HUES64 (cell line): Measurements from ENCODE around the gene NXNL1.

Source experiments
- H3K27ac ChIP-seq: 2 replicates; pipeline ENCODE4 v1.7.0; 2013; ENCODE audit warnings: low read depth, low read length, inconsistent platforms
- H3K27me3 ChIP-seq: 2 replicates; pipeline ENCODE4 v1.6.1; 2013; ENCODE audit warnings: mild to moderate bottlenecking, low read length; ENCODE audit not compliant: insufficient read depth
- H3K36me3 ChIP-seq: 2 replicates; pipeline ENCODE4 v1.6.1; 2013; ENCODE audit warnings: mild to moderate bottlenecking, low read length; ENCODE audit not compliant: insufficient read depth
- H3K4me1 ChIP-seq: 2 replicates; pipeline ENCODE4 v1.6.1; 2013; ENCODE audit warnings: mild to moderate bottlenecking, low read length, moderate library complexity; ENCODE audit not compliant: insufficient read depth
- H3K4me3 ChIP-seq: 2 replicates; pipeline ENCODE4 v1.5.1; 2013; ENCODE audit warnings: mild to moderate bottlenecking, low read length, moderate library complexity
- H3K9ac ChIP-seq: 2 replicates; pipeline ENCODE4 v1.6.1; 2013; ENCODE audit warnings: mild to moderate bottlenecking, low read depth, low read length
- H3K9me3 ChIP-seq: 2 replicates; pipeline ENCODE4 v1.6.1; 2013; ENCODE audit warnings: low read depth, low read length; ENCODE audit not compliant: insufficient read depth
- WGBS: fragments of 150-250, 120-280 bp; methylation state at CpG from one replicate; pipeline ENCODE4 v1.1.7; 2013; ENCODE audit warnings: missing lambda C conversion rate; 5-methylcytosine and 5-hydroxymethylcytosine counted together

NXNL1 gene

DNA sequence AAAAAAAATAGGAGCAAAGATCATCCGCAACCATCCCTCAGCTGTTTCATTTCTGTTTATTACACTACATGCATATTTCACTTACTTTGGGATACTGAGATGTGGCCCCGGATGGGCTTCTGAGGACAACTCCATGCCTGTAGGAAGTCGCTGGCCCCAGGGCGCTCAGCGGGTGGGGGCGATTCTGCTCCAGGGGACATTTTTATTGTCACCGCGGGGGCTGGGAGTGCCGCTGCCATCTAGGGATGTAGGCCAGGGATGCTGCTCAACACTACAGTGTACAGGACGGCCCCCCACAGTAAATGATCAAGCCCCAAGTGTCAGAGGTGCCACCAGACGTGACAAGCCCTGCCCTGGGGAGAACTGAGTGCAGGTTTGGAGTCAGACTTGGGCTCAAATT lies 48.9 kb downstream of the NXNL1 start:
- H3K27me3 ChIP-seq, result no peaks in the 10 kb centered on the region; the same call in 1 of the 2 replicates
- H3K4me1 ChIP-seq, result peaks cover 15% of the 10 kb centered on the region
- H3K9me3 ChIP-seq, result no peaks in the 10 kb centered on the region
- H3K36me3 ChIP-seq, result no peaks in the 10 kb centered on the region
- H3K9ac ChIP-seq, result no peak overlapping the region
- no peak overlapping the region for H3K4me3 ChIP-seq
- 81% methylated on average over 11 of the region's 11 CpGs for WGBS
- no peak overlapping the region for H3K27ac ChIP-seq

DNA sequence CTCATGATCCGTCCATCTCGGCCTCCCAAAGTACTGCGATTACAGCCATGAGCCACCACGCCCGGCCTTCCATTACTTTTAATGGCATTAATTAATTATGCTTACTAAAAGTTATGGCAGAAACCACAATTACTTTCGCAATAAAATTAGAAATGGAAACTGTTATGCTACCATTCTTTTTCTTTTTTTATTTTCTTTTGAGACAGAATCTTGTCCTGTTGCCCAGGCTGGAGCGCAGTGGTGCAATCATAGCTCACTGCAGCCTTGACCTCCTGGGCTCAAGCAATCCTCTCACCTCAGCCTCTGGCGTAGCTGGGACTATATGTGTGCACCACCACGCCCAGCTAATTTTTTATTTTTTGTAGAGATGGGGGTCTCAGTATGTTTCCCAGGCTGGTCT lies 50.7 kb downstream of the NXNL1 start:
- no peak overlapping the region for H3K9ac ChIP-seq
- H3K4me3 ChIP-seq, result no peak overlapping the region
- H3K36me3 ChIP-seq, result no peaks in the 10 kb centered on the region
- H3K4me1 ChIP-seq, result peaks cover 18% of the 10 kb centered on the region
- WGBS, result 94% methylated on average over 9 of the region's 9 CpGs
- no peaks in the 10 kb centered on the region for H3K9me3 ChIP-seq
- H3K27ac ChIP-seq, result no peak overlapping the region
- H3K27me3 ChIP-seq, result no peaks in the 10 kb centered on the region

DNA sequence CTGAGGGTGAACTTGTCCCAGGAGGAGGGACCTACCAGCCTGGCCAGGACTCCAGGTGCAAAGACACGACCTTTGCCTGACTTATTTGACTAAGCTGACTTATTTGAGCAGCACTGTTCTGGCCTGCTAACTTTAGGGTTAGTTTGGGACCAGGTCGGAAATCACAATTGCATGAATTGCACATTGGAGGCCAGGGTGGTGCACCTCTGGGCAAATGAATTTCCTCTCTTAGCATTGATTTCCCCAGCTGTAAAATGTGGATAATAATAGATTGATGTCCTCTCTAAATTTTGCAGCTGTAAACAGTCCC lies 53.9 kb downstream of the NXNL1 start:
- no peaks in the 10 kb centered on the region for H3K27me3 ChIP-seq
- no peak overlapping the region for H3K4me3 ChIP-seq
- peaks cover 8% of the 10 kb centered on the region for H3K36me3 ChIP-seq
- H3K27ac ChIP-seq, result peak overlapping the region; percentile 30; the same call in 1 of the 2 replicates
- no peaks in the 10 kb centered on the region for H3K9me3 ChIP-seq
- no peak overlapping the region for H3K9ac ChIP-seq
- H3K4me1 ChIP-seq, result peaks cover 22% of the 10 kb centered on the region
- WGBS, result 84% methylated on average over 2 of the region's 2 CpGs

DNA sequence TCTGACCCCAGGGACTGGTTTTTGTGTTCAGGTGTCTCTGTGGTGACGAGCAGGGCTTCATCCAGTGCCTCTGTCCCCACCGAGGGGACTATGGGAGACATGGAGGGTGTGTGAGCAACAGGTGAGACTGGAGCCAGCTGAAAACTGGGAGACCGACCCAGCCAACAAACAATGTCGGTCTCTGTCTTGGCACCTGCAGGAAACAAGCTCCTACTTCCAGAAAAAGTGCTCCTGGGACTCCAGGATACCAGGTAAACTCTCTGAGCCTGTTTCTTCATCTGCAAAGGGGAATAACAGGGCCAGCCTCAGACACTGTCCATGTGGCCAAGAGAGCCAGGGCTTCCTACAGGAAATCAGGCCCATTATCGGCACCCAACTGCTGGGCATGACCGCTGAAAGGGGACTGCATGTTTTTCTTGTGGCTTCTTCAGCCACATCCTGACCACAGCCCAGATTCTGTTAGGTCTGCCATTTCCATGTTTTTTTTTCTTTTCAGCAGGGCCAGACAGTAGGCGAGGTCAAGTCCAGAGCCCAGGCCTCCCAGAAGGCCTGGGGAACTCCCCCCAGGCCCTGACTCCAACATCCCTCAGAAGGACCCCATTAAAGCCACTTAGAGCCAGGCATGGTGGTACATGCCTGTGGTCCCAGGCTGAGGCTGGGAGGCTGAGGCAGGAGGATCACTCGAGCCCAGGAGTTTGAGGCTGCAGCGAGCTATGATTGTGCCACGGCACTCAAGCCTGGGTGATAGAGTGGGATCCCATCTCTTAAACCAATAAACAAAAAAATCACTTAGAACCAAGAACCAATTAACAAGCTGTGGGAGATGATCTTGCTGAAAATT lies 54.5 kb downstream of the NXNL1 start:
- Histone ChIP-seq H3K27ac (peak overlapping the region; percentile 87; the same call in 1 of the 2 replicates), H3K4me3 (no peak overlapping the region), H3K27me3 (no peaks in the 10 kb centered on the region), H3K4me1 (peaks cover 22% of the 10 kb centered on the region), H3K9me3 (no peaks in the 10 kb centered on the region), H3K36me3 (peaks cover 8% of the 10 kb centered on the region), H3K9ac (no peak overlapping the region)
- 95% methylated on average over 10 of the region's 10 CpGs for WGBS
